ENCODE measurements around the gene FAM219B.

DNA sequence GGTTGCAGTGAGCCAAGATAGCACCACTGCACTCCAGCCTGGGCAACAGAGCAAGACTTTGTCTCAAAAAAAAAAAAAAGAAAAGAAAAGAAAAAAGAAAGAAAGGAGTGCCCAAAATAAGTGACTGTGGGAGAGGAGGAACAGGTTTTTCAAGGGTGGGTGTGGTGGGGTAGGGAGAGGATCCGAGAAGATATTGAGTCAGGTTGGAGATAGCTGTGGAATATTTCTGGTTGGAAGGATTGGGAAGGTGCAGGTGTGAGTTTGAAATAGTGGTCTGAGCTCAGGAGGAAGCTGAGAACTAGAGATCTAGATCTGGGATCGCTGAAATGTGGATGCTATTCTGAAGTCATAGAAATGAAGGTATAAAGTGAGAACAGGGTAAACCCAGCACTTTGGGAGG is 41.3 kb downstream of the FAM219B start:
- TF ChIP-seq, protein P1, sequence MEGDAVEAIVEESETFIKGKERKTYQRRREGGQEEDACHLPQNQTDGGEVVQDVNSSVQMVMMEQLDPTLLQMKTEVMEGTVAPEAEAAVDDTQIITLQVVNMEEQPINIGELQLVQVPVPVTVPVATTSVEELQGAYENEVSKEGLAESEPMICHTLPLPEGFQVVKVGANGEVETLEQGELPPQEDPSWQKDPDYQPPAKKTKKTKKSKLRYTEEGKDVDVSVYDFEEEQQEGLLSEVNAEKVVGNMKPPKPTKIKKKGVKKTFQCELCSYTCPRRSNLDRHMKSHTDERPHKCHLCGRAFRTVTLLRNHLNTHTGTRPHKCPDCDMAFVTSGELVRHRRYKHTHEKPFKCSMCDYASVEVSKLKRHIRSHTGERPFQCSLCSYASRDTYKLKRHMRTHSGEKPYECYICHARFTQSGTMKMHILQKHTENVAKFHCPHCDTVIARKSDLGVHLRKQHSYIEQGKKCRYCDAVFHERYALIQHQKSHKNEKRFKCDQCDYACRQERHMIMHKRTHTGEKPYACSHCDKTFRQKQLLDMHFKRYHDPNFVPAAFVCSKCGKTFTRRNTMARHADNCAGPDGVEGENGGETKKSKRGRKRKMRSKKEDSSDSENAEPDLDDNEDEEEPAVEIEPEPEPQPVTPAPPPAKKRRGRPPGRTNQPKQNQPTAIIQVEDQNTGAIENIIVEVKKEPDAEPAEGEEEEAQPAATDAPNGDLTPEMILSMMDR (IDR thresholded peaks at IDR 0.05; ENCODE audit: borderline replicate concordance, extremely low read depth, low read length, poor library complexity, severe bottlenecking), result no peak
- no peak for TF ChIP-seq EZH2 (IDR thresholded peaks at IDR 0.05; ENCODE audit: borderline replicate concordance, low read depth, low read length, severe bottlenecking)
